Testis (tissue), 2 donors: ENCODE data around the gene IL9R.
"Not testable (repeated sequence)": the region's sequence is repeated elsewhere in the genome, so short reads cannot be mapped to it uniquely, and the experiment has no call there.

Source experiments
- CTCF ChIP-seq, 3 experiments: fragments of 450-650 bp in 2 of 3; fragments of 200-600 bp in 1 of 3; sonication (generic) in 1 of 3; IDR thresholded peaks; one replicate each; pipeline ENCODE4 v1.5.1; 2016 to 2019; ENCODE audit warnings: antibody characterized with exemption in 3 of 3, mild to moderate bottlenecking in 2 of 3, moderate library complexity in 1 of 3
- POLR2A ChIP-seq: fragments of 450-650 bp; IDR thresholded peaks from one replicate; pipeline ENCODE4 v1.6.1; 2017; ENCODE audit warnings: antibody characterized with exemption, mild to moderate bottlenecking, moderate library complexity

GRCh38 chrX:156029707-156030442 is 32.4 kb downstream of the IL9R start:
- not testable (repeated sequence) for TF ChIP-seq CTCF (IDR thresholded peaks at IDR 0.05); POLR2A
